Suppressor macrophage treated with lipopolysaccharide for 1 hour (primary cell): ENCODE results near the gene GATAD2A.
"Not testable (repeated sequence)": the region's sequence is repeated elsewhere in the genome, so short reads cannot be mapped to it uniquely, and the experiment has no call there.

Experiments
- DNase-seq, 3 donors: peaks; one replicate each; pipeline ENCODE4 v3.0.0-alpha.2; 2020 to 2022

Gene GATAD2A

DNA sequence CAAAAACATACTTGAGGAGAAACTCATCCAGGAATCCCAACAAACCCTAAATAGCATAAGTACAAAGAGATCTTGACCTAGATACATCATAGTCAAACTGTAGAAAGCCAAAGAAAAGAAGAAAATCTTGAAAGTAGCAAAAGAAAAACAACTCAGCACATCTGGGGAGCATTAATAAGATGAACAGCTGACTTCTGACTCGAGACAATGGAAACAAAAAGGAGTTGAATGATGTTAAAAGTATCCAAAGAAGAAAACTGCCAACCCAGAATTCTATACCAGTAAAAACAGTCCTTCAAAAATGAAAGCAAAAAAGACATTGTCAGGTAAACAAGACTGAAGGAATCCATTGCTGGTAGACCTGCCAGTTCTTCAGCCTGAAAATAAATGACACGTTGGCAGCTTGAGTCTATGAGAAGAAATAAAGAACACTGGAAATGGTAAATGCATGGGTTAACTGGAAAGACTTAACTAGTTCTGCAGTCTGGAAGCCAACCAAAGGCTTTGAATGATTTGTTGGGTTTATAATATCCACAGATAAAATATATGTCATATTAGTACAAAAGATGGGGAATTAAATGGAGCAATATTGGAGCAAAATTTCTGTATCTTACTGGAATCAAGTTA, 63.1 kb downstream of the GATAD2A start:
- DNase-seq = no peak

DNA sequence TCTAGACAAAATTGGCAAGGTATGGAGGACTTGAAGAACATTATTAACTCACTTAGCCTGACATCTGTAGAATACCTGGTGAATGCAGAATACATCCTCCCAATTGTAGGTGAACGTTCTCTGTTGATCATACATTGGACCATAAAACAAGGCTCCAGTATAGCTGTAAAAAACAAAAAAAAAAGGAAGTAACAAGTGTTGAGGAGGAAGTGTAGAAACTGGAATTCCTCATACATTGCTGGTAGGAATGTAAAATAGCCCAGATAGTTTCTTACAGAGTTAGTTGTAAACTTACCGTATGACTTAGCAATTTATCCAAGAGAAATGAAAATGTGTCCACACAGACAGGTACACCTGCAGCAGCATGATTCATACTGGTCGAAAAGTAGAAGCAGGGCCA, 65.1 kb downstream of the GATAD2A start:
- peak in 2 of 3 donors; percentile 50 to 62 for DNase-seq

DNA sequence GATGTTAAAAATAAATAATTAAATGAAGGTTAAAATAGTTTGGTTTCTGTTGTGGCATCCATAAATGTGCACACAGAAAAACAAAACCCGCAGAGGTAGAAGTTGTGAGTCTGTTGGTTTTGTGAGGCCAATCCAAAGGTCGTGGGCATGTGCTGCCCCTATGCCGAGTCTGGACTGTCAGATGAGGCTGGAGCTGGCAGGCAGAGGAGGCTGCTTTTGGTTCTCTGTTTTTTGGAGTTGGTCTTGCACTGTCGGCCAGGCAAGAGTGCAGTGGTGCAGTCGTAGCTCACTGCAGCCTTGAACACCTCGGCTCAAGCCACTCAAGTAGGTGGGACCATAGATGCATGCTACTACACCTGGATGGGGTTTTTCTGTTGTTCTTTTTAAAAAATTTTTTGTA, 66.2 kb downstream of the GATAD2A start:
- DNase-seq = no peak

DNA sequence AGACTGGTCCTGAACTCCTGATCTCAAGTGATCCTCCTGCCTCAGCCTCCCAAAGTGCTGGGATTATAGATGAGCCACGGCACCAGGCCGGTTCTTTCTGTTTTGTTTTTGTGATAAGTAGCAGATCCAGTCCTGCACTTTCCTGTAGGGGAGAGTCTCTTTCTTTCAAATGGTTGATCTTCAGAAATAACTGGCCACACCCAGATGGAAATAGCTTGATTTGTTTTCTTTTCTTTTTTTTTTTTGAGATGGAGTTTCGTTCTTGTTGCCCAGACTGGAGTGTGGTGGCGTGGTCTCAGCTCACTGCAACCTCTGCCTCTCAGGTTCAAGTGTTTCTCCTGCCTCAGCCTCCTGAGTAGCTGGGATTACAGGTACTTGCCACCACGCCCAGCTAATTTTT, 66.6 kb downstream of the GATAD2A start:
- not testable (repeated sequence) for DNase-seq

DNA sequence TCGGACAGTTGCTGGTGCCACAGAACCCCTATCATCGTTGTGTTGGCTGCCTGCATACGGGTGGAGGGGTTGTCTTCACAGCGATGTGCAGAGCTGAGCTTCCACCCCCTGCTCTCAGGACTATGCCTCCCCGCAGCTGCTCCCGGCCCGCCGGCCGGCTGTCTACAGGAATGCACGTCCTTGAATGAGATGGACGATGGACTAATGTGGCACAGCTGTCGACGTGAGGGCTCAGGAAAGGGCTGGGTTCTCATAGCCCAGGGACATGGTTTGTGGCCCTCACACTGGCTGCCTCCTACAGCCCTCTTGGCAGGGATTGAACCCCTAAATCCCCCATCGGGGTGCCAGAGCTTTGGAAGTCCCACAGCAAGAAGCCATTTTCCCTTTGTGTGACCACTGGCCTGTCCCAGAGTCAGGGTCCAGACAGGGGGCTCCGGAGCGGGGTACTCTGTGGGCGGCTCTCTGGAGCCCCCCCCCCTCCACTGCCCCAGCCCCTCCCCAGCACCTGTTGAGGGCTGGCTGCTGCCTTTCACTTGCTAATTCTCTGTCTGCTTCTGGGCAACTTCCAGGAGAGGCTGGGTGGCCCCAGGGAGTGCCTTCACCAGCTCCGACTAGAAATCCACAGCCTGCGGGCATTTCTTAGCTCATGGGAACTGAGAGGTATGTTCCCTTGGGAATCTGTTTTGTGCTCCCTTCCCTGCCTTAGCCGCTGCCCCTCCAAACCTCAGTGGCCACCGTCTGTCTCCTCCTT, 69.7 kb downstream of the GATAD2A start:
- DNase-seq = no peak

DNA sequence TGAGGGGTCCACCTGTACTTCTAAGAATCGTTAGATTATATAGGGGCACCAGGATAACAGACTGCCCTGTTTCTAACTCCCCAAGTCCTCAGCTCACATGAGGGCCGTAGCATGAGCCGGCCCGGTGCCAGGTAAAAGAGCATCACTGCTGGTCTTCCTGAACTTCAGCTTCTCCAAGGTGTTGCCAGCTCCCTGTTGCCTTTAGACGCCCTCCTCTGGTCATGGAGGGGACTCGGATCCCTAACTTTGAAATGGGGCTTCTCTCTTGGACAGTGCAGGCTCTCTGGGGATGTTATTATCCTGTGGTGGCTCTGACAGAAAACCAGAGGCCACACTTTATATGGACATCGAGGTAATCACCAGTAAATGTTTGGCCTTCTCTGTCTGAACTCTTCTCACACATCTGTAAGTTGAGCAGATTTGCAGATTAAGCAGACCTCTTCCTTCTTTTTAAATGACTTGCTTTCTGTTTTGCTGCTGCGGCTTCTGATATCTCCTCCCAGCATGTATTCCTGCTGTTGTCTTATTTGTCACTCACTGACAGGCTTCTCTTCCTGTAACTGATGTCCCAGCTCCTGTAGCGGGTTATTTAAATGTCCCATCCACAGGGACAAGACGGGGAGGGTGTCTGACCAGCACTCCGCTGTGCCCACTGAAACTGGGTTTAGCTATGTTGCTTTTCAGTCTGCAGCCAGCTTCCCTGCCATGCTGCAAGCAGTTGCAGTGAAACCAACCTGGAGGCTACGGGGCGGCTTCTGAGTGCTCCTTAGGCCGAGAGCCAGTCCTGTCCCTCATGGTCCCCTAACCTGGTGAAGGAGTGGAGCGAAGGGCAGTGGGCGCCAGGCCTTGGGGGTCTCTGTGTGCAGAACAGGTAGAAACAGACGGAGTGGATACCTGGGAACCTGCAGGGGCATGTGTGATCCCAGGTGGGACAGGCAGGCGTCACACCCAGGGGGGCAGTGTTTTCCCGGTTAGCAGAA, 70.7 kb downstream of the GATAD2A start:
- DNase-seq = peak in 1 of 3 donors; percentile 38

DNA sequence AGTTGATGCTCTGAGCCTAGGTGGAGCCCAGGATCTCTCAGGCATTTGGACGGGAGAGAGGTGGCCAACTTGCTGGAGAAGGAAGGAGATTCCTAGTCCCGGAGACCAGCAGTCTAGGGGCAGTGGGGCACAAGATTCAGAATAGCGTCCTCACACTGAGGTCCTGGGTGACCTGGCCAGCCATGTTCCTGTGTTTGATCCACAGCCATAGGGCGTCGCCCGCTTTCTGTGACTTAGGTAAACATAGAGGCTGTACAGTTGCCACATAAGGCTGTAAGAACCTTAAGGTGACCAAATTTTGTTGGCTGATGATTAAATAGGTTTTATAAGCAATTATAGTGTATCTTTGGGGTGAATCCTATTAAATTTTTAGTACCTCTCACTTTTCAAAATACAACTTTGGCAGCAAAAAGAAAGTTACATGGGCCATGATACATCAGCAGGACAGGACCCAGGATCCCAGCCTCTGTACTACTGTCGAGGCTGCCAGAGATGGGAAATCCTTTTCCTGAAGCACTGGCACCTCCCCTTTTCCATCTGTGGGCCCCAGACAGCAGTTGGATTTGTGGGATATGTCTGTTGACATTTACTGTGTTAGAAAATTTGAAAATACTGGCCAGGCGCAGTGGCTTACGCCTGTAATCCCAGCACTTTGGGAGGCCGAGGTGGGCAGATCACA, 72.4 kb downstream of the GATAD2A start:
- DNase-seq = no peak

DNA sequence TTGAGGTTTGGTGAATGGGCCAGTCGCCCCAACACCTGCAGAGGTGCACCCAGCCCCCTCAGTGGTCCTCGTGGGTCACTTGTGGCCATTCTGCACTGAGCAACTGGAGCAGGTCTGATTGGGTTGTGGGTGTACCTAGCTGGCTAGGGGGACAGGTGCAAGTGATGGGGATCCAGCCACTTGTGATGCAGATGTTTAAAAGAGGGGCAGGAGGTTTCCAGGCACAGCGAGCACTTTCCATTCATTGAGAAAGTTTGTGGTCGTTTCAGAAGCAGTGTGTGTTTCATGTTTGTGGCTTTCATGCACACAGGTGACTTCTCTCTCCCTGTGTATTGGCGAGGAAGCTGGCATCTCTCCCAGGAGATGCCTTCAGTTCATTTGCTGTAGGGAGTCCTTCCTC, 75.2 kb downstream of the GATAD2A start:
- DNase-seq = no peak

DNA sequence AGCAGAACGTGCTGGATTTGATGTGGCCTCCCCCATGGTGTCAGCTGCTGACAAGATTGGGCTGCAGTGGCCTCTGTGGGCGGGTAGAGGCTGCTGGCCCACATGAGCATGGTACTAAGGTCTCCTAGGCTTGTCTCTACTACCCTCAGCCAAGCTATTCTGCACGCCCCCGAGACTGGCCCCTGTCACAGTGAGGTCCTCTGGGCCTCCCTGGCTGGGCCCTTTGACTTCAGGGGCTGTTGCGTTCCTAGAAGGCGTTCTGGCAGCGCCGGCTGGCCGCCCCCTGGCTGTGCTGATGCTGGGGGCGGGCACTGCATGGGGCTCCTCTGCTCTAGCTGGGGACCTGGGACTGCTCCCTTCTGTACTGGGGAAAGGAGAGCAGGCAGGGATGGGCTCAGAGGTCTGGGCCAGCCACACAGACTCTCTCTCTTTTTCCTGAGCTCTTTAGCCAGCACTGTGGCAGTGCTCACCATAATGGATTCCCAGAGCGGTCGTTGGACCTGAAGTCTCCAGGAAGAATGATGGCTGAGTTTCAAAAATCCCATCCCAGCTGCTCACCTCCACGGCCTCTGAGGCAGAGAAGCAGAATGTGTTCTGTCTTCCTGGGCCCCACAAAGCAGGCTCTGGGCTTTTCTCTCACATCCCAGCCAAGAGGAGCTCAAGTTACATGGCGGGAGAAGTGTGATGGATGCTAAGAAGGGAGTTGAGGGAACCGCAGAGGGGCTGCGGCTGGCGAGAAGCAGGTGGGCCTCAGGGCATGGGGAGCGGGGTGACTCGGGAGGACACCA, 77.5 kb downstream of the GATAD2A start:
- DNase-seq = peak in 1 of 3 donors; percentile 34

DNA sequence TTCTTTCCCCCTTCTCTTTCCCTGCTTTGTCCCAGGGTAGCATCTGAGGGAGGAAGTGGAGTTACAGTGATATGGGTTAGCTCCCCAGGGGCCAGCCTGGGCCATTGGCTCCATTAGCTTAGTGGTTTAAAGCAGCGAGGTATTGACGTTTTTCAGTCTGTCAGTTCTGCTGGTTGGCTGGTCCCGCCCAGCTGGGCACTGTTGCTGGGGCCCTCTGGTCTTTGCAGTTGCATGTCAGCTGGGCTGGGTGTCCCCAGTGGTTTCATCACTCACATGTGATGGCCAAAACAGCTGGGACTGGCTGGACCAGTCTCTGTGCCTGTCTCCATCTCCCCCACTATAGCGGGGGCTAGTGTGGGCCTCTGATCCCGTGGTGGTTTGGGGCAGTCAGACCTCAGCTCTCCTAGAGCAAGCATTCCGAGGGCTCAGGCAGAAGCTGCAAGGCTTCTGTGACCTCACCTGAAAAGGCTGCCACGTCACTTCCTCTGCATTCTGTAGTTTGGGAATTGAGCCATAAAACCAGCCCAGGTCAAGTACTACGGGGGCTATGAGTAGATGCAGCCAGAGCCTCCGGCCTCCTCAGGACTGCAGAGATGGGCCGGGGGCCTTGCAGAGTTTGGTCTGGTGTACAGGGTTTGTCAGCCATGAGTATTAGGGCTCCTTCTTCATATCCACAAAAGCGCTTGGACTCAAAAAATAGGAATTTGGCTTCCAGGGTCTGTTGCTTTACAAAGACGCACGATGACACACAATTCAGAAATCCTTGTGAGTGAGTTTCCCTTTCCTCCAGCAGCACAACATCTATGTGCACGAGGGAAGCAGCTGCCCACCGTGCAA, 79.9 kb downstream of the GATAD2A start:
- DNase-seq = no peak

DNA sequence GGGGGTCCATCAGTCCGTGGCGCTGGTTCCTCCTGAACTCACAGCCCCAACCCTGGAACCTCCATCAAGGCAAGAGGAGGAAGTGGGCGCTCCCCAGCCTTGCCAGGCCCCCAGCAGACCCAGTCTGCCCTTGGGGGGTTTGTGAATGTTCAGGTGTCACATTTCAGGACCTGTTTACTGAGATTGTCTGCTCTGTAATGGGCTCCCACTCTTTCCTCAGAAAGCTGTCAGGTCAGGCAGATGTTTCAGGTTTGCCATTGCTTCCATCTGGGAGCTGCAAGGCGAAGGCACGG, 80.5 kb downstream of the GATAD2A start:
- no peak for DNase-seq

DNA sequence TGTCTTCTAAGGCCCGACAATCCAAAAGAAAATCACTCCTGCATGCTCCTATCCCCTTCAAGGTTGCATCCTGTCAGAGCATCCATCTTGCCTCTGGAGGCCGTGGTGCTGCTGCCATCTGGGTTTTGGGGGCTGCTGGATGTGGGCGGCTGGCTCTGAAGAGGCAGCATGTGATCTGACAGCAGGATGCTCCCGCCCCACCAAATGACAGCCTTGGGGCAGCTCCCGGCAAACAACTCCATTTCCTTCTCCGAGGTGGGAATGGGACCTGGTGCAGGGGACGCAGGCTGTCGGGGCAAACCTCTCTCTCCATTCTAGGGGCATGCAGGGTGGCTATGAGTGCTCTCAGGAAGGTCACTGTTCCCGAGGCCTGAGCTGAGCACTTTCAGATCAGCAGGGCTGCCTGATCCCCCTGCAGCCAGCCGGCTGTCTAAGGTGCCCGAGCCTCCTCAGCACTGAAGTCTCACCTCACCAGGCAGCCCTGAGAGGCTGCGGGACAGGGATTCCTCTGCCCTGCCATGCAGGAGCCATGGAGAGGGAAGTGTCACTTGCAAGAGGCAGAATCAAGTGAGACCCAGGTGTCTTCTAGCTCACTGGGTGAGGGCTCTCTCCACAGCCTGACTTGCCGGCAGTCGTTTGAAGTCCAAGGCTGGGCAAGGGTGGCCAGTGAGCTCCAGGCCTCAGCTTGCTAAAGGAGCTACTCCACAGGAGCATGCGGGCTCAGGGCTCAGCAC, 81.0 kb downstream of the GATAD2A start:
- DNase-seq = no peak

DNA sequence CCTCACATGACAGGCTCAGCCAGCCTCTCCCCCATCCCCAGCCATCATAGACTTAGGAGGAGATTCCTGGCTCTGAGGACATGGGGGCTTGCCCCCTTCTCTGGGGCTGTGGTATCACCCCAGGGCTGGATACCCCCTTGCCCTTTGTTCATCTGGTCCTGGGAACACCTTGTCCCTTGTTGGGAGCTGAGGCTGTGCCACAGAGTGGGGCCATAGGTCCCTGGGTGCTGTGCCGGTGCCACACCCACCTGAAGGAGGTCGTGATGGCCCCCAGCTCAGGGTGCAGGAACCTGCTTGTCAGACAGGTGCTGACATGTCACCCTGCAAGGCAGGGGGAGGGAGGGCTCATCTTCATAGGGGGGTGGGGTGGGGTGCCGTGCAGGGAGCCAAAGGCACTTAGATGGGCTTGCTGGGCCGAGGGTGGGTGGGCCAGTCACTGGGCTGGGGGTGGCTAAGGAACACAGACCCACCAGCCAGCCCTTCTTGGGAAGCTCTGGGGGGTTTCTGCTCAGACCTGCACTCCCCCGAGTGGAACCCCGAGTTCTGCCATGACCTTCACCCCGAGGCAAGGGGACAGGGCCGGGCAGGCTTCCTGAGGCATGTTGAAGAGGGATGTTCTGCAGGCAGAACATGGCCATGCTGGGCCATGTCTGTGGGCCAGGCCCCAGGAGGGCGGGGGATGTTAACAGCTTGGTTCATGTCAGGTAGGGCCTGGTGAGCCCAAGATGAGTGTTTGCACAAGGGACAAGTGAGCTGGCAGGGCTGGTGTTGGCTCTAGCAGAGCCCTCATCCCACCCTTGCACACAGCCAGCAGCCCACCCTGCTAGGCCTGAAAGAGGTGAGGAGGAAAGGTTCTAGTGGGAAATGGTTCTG, 81.8 kb downstream of the GATAD2A start:
- DNase-seq = no peak

DNA sequence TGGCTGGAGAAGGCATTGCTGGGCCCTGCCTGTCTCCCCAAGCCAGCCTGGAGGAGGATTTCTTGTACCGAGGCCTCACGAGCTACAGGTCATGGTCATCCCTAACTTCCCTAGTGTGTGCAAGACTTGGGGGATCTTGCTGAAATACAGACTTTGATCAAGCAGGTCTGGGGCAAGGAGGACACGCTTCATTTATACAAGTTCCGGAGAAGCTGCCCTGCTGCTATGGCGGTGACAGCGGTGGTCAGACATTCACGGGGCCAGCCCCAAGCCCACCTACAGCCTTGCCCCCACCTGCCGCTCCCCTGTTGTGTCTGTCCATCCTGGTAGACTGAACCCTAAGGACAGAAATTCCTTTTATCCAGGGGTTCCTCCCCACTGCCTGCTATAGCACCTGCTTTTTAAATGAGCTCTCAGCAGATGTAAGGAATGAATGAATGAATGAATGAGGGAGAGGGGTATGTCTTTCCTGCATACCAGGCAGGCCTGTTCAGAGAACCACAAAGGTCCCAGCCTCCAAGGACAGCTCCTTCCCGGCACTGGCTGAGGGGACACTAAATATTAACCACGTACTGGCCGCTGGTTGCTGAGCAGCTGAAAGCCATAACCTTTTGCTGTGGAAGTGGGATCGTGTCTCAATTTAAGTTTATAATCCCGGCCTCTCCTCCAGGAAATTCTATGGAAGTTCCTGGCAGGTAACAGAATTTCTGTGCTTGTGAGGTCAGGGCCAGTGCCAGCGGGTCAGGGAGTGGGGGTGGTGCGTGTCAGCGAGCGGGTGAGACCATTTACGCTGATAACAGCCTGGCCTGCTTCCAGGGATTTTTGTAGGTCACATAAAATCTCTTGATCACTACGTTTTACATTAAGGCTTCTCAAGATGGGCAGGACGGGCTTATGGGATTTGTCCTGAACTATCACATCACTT, 82.7 kb downstream of the GATAD2A start:
- DNase-seq = no peak

DNA sequence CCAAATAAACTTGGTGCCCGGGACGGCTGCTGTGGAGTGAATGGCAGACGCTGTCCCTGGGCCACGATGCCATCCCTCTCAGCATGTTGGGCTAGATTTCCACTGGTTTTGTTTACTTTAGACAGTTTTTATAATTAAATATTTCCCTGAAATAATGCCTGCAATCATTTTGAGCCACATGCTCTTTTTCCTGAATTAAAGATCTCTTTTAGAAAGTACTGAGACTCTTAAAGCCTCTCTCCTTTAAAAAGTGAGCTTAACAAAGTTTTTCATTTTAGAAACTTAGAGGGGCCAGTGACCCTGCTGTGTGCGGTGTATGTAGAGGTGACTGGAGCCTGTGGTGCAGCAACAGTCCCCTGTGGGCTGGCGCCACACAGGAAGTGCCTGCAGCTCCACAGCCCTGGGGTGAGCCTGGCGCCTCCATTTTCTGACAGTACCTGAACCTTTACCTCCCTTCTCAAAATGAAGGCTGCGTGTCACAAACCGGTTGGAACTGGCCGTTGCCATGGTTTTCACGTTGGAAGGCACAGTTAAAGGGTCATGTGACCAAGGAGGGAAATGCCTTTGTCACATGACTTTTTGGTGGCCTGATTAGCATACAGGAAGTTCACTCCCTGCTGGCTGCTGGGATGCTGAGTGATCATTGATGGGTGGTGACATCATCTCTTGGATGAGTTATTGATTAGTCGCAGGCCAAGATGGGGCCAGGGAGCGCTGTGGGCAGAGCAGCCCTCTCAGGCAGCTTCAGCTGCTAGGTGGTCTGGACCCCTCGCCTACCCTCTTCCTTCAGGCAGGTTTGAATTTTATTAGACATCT, 83.6 kb downstream of the GATAD2A start:
- peak; percentile 69 to 83 (median 74) for DNase-seq

DNA sequence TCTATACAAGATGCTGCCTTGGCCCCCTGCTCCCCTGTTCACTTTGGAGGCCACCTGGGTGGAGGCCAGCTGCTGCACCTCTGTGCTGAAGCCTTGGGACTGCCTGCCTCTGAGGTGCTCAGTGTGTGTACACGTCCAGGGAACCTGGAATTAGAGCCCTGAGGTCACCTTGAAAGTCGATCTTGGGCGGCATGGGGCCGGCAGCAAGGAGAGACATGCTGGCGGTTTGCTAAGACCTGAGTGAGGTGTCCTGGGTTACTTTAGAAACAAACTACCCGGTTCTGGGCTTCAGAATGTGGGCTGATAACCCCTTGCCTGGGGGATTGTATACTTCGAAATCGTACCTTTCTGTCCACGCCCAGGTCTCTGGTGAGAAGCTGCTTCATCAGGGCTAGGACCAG, 84.3 kb downstream of the GATAD2A start:
- DNase-seq = no peak

DNA sequence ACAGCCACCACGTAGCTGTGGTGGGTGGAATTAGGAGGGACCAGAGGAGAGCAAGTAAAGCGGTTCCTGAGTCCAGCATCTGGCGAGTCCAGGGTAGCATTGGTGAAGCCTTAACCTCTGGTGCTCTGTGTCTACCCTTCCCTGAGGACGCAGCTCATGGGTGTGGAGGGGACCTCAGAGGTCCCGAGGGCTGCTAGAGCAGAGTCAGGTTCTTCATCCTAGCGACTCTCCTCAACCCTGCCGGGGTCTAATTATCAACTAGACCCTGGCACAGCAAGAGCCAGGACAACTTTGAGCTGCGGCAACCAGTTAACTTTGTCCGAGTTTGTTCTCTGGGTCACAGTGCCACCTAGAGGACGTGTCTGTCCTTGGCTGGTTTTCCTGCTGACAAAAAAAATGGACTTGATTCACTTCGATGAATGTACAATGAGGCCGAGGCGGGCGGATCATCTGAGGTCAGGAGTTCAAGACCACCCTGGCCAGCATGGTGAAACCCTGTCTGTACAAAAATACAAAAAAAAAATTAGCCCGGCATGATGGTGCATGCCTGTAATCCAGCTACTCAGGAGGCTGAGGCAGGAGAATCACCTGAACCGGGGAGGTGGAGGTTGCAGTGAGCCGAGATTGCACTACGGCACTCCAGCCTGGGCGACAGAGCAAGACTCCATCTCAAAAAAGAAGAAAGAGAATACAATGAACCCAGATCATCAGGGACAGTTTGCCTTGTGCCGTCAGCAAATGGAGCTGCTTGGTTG, 84.9 kb downstream of the GATAD2A start:
- DNase-seq = peak; percentile 78 to 85 (median 83)
